Activated T-cell treated with anti-CD3 and anti-CD28 coated beads, Interleukin-2, amount 50 U/mL, for 24 hours (primary cell): ENCODE data around the gene LARGE1.
"Not testable (repeated sequence)": the region's sequence is repeated elsewhere in the genome, so short reads cannot be mapped to it uniquely, and the experiment has no call there.

ENCODE experiments used
- DNase-seq: peaks from one replicate; pipeline ENCODE4 v3.0.0-alpha.2; 2020
- H3K27ac Mint-ChIP-seq: 2 replicates; pipeline ENCODE4 v1.8.0; 2020; ENCODE audit warnings: mild to moderate bottlenecking, mixed read lengths
- H3K27me3 Mint-ChIP-seq: 2 replicates; pipeline ENCODE4 v1.8.0; 2020; ENCODE audit warnings: mixed read lengths
- H3K36me3 Mint-ChIP-seq: 2 replicates; pipeline ENCODE4 v1.8.0; 2020; ENCODE audit warnings: low read depth, mixed read lengths
- H3K4me1 Mint-ChIP-seq: 2 replicates; pipeline ENCODE4 v1.8.0; 2020; ENCODE audit warnings: low read depth, mixed read lengths
- H3K4me3 Mint-ChIP-seq: 2 replicates; pipeline ENCODE4 v1.8.0; 2020; ENCODE audit warnings: mild to moderate bottlenecking, moderate library complexity, mixed read lengths
- H3K9me3 Mint-ChIP-seq: 2 replicates; pipeline ENCODE4 v1.8.0; 2020; ENCODE audit warnings: mixed read lengths

LARGE1 gene

DNA sequence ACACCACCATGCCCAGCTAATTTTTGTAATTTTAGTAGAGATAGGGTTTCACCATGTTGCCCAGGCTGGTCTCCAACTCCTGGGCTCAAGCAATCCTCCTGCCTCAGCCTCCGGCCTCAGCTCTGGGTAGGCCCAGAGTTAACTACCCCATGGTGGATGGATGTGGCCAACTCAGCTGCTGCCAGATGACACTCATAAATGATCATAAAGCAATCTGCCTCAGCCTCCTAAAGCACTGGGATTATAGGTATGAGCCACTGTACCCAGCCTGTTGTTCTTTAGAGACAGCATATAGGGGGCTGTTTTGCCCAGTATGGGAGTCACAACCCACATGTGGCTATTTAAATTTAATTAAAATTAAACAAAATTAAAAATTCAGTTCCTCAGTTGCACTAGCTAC is 54.3 kb downstream of the LARGE1 start:
- H3K4me3 Mint-ChIP-seq = no peak overlapping the region
- H3K4me1 Mint-ChIP-seq = no peaks in the 10 kb centered on the region
- H3K36me3 Mint-ChIP-seq = no peaks in the 10 kb centered on the region
- no peak for DNase-seq
- no peaks in the 10 kb centered on the region for H3K27me3 Mint-ChIP-seq
- no peak overlapping the region for H3K27ac Mint-ChIP-seq
- H3K9me3 Mint-ChIP-seq = no peaks in the 10 kb centered on the region

DNA sequence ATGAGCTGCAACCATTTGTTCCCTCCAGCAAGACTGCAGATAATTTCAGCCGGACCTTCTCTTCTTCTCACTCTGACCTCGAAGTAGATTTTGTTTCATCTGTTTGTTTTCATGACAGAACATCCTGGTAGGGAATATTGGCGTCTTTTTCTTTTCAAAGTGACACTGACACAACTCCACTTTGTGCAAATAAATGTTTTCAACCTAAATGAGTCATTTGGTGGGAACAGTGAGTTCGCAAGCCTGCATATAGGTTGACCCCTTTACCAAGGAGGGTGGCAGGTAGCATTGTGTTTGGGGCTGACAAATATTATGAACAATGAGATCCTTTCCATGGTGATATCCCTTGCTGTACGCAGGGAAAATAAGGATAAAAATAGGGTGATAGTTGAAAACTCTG is 55.0 kb downstream of the LARGE1 start:
- no peaks in the 10 kb centered on the region for H3K4me1 Mint-ChIP-seq
- no peak for DNase-seq
- H3K4me3 Mint-ChIP-seq = no peak overlapping the region
- H3K36me3 Mint-ChIP-seq = no peaks in the 10 kb centered on the region
- H3K27me3 Mint-ChIP-seq = no peaks in the 10 kb centered on the region
- no peaks in the 10 kb centered on the region for H3K9me3 Mint-ChIP-seq
- no peak overlapping the region for H3K27ac Mint-ChIP-seq

DNA sequence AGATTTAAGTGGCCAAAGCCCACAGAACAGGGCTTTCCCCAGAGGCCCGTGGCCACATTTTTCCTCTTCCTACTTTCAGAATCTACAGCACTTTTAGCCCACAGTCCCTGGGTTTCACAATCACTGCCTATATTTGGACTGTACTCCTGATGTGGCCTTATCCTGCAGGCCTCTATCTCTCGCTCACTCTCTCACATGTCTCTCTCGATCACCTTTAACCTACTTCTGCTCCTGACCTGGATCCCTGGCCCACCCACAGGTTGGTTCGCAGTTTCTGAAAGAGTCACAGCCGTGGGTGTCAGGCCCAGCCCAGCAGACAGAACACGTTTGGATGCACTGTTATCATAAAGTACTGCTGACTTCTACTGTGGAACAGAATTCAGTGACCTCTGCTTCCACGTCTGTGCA is 55.5 kb downstream of the LARGE1 start:
- no peaks in the 10 kb centered on the region for H3K36me3 Mint-ChIP-seq
- no peak overlapping the region for H3K4me3 Mint-ChIP-seq

DNA sequence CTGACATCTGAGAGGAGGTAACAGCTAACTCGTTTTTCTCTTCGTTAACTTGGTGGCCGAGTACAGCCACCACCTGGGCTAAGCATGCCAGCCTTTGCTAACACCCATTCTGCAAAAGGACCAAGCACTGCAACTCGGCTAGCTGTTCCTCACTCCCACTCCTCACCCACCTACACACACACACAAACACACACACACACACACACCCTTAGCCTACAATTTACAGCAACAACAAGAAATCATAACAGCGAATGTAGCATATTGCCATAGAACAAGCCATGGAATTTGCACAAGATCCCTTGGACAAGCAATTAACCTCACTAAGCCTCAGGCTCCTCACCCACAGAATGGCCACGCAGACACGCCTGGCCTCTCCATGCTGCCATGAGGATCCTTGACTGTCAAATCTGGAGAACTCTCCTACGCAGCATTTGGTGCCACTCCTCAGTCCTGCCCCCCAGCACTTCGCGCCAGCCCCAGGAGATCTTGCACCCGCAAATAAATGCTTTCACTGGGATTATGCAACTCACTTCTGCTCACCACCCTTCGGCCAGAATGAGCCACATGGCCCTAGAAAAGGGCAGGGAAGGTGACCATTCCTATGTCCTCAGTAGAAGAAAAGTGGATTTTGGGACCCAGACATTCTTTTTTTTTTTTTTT is 58.9 kb downstream of the LARGE1 start:
- peaks cover 3% of the 10 kb centered on the region for H3K9me3 Mint-ChIP-seq
- no peak for DNase-seq
- no peak overlapping the region for H3K4me3 Mint-ChIP-seq
- H3K27me3 Mint-ChIP-seq = no peaks in the 10 kb centered on the region
- H3K4me1 Mint-ChIP-seq = no peaks in the 10 kb centered on the region
- H3K27ac Mint-ChIP-seq = no peak overlapping the region
- H3K36me3 Mint-ChIP-seq = no peaks in the 10 kb centered on the region

More for the DNA sequence above, 55.5 kb downstream of the LARGE1 start:
- no peaks in the 10 kb centered on the region for H3K27me3 Mint-ChIP-seq
- H3K27ac Mint-ChIP-seq = no peak overlapping the region
- no peaks in the 10 kb centered on the region for H3K9me3 Mint-ChIP-seq
- DNase-seq = no peak
- no peaks in the 10 kb centered on the region for H3K4me1 Mint-ChIP-seq

DNA sequence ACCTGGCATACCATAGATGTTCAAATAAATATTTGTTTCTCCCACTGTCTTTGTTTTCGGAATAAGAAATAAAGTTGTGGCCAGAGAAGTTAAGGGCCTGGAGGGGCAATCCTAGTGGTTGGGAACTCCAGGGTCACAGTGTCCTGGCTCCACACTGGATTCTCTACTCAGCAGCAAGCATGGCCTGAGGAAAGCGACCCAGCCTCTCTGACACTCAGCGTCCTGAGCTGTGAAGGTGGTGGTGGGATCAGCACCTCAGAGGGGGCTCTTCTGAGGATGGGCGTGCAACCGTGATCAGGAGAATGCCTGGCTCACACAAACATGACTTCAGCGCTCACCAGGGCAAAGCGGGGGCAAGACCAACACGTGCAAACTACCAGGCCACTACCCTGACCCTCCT is 59.9 kb downstream of the LARGE1 start:
- Mint-ChIP-seq H3K4me3 (no peak overlapping the region), H3K27me3 (no peaks in the 10 kb centered on the region), H3K27ac (no peak overlapping the region), H3K4me1 (no peaks in the 10 kb centered on the region), H3K9me3 (peaks cover 3% of the 10 kb centered on the region), H3K36me3 (no peaks in the 10 kb centered on the region)
- no peak for DNase-seq

DNA sequence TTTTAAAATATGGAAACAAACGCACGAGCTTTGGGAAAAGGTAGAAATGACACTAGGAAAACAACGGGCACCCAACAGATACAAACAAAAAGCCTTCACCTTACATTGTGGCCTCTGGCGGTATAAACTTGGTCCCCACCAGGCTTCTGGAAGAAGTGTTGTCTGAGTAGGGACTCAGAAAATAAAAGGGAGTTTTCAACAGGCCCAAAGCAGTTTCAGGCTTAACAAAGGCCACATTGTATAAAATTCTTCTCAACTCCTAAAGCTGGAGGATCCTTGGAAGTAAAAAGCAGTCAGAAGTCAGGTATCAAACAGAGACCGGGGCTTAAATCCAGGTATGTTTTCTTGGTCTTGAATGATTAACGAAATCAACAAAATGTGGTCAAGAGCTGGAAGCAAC is 61.0 kb downstream of the LARGE1 start:
- no peaks in the 10 kb centered on the region for H3K36me3 Mint-ChIP-seq
- peaks cover 3% of the 10 kb centered on the region for H3K9me3 Mint-ChIP-seq
- no peaks in the 10 kb centered on the region for H3K27me3 Mint-ChIP-seq
- no peak for DNase-seq
- no peak overlapping the region for H3K4me3 Mint-ChIP-seq
- no peak overlapping the region for H3K27ac Mint-ChIP-seq
- H3K4me1 Mint-ChIP-seq = peaks cover 3% of the 10 kb centered on the region

DNA sequence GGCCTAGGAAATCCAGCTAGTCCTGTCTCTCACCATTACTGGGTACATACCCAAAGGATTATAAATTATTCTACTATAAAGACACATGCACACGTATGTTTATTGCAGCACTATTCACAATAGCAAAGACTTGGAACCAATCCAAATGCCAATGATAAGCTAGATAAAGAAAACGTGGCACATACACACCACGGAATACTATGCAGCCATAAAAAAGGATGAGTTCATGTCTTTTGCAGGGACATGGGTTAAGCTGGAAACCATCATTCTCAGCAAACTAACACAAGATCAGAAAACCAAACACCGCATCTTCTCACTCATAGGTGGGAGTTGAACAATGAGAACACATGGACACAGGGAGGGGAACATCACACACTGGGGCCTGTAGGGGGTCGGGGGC is 61.6 kb downstream of the LARGE1 start:
- H3K27ac Mint-ChIP-seq, H3K9me3 Mint-ChIP-seq, H3K4me3 Mint-ChIP-seq, H3K4me1 Mint-ChIP-seq, DNase-seq, H3K36me3 Mint-ChIP-seq, H3K27me3 Mint-ChIP-seq: not testable (repeated sequence)

DNA sequence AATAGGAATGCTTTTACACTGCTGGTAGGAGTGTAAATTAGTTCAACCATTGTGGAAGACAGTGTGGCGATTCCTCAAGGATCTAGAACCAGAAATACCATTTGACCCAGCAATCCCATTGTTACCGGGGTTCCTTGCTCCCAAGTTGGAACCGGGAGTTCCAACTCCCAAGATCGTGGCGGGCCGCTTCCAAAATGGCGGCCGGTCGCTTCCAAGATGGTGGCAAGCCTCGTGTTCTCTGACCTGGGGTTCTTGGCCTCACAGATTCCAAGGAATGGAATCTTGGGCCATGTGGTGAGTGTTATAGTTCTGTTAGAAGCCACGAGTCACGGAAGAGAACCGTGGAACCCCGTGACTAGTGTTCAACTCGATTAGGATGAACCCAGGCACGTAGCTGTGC is 62.5 kb downstream of the LARGE1 start:
- not testable (repeated sequence) for H3K27me3 Mint-ChIP-seq, DNase-seq, H3K27ac Mint-ChIP-seq, H3K36me3 Mint-ChIP-seq, H3K4me3 Mint-ChIP-seq, H3K9me3 Mint-ChIP-seq
- H3K4me1 Mint-ChIP-seq = peaks cover 14% of the 10 kb centered on the region

DNA sequence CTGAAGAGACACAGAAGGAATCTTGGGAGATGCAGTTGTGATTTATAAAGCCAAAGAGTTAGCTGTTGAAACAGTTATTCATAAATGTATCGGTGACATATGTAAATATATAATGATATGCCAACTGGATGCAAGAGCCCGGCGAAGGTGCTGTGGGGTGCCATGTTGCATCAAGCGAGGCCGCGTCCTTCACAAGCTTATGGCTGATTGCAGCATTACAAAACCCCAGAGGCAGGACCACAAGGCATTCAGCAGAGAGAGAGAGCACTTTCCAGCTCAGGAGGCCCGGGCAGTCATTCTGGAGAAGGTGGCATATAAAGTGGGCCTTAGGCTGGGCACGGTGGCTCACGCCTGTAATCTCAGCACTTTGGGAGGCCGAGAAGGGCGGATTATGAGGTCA is 65.6 kb downstream of the LARGE1 start:
- Mint-ChIP-seq H3K4me1 (peaks cover 14% of the 10 kb centered on the region), H3K36me3 (no peaks in the 10 kb centered on the region), H3K9me3 (peaks cover 3% of the 10 kb centered on the region), H3K27ac (no peak overlapping the region), H3K4me3 (no peak overlapping the region), H3K27me3 (no peaks in the 10 kb centered on the region)
- no peak for DNase-seq

DNA sequence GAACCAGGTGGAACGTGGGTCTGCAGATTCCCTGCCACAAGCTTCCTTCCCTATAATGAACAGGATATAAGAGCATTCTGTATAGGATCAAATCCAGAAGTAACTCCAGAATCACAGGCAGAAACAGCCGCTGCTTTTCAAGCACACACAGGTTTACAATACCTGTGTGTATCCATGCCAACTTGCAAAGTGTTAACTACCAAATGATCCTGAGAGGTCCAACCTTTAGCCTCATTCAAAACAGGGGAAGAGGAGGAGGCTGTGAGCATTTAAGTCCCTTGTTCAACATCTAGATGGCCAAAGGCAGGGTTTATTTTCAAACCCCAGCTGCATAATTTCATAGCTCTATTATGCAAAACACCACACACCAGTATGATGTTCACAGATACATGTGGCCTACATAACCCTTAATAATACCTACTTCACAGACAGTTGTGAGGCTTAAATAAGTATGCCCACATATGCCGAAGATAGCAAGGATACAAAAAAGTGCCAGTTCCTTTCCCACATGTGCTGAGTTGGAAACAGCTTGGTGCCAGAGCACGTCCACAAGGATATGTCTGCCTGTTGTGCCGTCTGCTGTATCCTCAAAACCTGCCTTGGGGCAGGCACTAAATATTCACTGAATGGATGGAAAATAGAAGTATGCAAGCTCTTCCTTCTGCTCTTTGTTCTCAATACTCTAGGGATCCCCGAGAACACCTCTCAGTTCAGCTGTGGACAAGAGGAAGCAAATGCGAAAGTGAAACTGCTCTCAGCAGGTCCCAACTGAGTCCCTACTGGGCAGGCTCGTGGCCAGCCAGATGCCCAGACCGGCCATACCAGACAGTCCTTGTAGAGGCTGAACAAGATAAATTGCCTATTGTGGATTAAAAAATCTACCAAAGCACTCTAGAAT is 66.8 kb downstream of the LARGE1 start:
- Mint-ChIP-seq H3K4me1 (peaks cover 14% of the 10 kb centered on the region), H3K4me3 (peak overlapping the region; percentile 65), H3K36me3 (no peaks in the 10 kb centered on the region), H3K27ac (peak overlapping the region; percentile 15), H3K9me3 (peaks cover 6% of the 10 kb centered on the region), H3K27me3 (peaks cover 3% of the 10 kb centered on the region)
- no peak for DNase-seq

DNA sequence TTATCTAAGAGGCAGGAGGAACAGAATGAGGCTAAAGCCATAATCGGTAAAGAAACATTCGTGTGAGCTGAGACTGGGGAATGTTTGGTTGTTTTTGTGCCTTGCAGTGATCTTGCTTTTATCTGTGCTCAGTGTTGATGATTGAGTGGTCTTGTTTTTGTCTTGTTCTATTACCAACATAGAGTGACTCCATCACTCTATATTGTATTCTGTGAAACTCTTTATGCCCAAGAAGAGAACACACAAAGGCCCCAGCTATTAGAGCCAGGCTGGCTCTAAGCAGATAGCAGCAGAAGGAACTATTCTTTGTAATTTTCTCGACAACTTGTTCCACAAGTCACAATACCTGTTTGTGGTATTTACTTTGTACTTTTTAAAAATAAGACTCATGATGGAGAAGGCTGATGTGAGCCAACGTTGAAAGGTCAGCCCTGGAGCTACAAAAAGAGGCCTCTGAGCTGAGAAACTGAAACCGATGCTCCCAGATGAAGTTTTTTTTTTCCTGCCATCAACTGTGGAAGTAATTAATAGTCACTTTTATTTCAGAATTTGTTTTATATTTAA is 68.4 kb downstream of the LARGE1 start:
- peaks cover 14% of the 10 kb centered on the region for H3K4me1 Mint-ChIP-seq
- DNase-seq = no peak
- H3K4me3 Mint-ChIP-seq = no peak overlapping the region
- H3K27me3 Mint-ChIP-seq = peaks cover 3% of the 10 kb centered on the region
- no peaks in the 10 kb centered on the region for H3K36me3 Mint-ChIP-seq
- peaks cover 9% of the 10 kb centered on the region for H3K9me3 Mint-ChIP-seq
- no peak overlapping the region for H3K27ac Mint-ChIP-seq

DNA sequence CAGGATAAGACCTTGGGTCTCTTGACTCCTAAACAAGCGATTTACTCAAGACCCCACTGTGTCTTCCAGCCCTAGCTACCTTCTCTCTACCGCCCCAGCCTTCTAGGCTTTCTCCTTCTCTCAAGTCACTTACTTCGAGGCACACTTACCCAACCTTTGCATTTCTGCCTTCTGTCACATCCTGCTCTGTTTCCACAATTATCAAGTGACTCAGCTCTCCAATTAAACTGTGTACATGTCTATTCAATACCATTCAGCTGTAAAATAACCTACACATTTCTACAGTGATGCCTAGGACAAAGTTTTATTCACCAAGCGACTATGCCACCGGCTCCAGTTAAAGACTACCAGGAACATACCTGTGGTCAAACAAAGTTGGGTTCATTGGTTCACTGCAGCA is 69.0 kb downstream of the LARGE1 start:
- no peak overlapping the region for H3K4me3 Mint-ChIP-seq
- H3K27me3 Mint-ChIP-seq = peaks cover 3% of the 10 kb centered on the region
- H3K27ac Mint-ChIP-seq = no peak overlapping the region
- H3K36me3 Mint-ChIP-seq = no peaks in the 10 kb centered on the region
- H3K9me3 Mint-ChIP-seq = peaks cover 11% of the 10 kb centered on the region
- DNase-seq = no peak
- peaks cover 14% of the 10 kb centered on the region for H3K4me1 Mint-ChIP-seq

DNA sequence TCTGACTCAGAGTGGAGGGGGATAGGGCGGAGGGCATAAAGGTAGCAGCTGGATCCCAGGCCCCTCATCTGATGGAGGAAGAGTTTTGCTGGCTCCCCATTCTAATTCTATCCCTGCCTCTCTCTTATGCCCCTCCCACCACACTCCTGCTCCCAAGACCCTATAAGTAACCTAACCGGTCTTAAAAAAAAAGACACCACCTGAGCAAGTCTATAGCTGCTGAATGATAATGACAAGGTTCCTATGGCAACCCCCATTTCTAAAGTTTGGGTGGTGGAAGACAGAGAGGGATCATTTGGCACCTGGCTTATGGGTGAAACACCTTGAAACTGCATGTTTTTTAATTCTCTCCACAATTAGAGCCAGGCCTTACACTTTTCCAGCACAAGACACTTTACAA is 69.6 kb downstream of the LARGE1 start:
- peaks cover 14% of the 10 kb centered on the region for H3K4me1 Mint-ChIP-seq
- H3K9me3 Mint-ChIP-seq = peaks cover 13% of the 10 kb centered on the region
- no peaks in the 10 kb centered on the region for H3K36me3 Mint-ChIP-seq
- no peak overlapping the region for H3K4me3 Mint-ChIP-seq
- peaks cover 3% of the 10 kb centered on the region for H3K27me3 Mint-ChIP-seq
- no peak for DNase-seq
- no peak overlapping the region for H3K27ac Mint-ChIP-seq

DNA sequence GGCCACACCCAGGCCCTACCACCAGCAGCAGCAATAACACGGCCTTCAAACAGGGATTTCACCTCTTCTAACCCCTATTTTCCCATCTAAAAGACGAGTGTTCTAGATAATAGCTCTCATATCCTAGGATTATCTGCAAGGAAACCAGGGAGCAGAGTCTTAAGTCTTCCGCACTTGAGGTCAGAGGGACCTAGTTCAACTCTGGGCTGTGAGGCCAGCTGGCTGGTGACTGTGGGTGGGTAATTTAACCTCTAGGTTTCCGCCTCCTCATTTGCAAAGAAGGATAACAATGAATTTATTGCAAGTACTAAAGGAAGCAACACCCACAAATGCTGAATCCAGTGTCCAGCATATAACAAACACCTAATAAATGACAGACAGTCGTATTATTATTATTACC is 70.1 kb downstream of the LARGE1 start:
- no peak for DNase-seq
- no peak overlapping the region for H3K27ac Mint-ChIP-seq
- H3K4me3 Mint-ChIP-seq = no peak overlapping the region
- H3K9me3 Mint-ChIP-seq = peaks cover 16% of the 10 kb centered on the region
- H3K27me3 Mint-ChIP-seq = peaks cover 3% of the 10 kb centered on the region
- H3K36me3 Mint-ChIP-seq = no peaks in the 10 kb centered on the region
- peaks cover 14% of the 10 kb centered on the region for H3K4me1 Mint-ChIP-seq

DNA sequence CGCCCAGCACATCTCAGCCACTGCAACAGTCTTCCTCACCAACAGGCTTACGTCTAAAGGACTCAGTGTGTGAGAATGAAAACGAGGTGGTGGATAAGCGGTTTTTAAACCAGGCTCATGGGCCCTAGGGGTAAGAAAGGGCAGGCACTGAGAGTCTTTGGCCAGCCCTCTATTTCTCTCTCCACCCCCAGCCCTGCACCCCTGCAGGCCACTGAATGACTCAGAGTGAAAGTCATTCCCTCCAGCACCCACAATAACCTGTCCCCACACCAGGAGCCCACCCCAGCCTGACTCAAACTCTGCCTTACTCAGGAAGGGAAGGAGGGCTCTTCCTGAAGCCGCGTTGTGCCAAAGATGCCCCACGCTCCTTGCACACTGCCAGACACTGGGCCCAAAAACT is 72.0 kb downstream of the LARGE1 start:
- peaks cover 3% of the 10 kb centered on the region for H3K27me3 Mint-ChIP-seq
- peaks cover 3% of the 10 kb centered on the region for H3K4me1 Mint-ChIP-seq
- H3K9me3 Mint-ChIP-seq = peaks cover 18% of the 10 kb centered on the region
- H3K36me3 Mint-ChIP-seq = no peaks in the 10 kb centered on the region
- DNase-seq = no peak
- H3K27ac Mint-ChIP-seq = no peak overlapping the region
- no peak overlapping the region for H3K4me3 Mint-ChIP-seq
